Mesothelial cell of epicardium (in vitro differentiated cells): ENCODE results near the gene CCDC71L. TPM values are rescaled to one million over a fixed set of nuclear protein-coding genes. Genes with fewer than 3 reads are reported as not detected.

Experiments used
- DNase-seq, 2 experiments: peaks; one replicate each; pipeline ENCODE4 v3.0.0; 2021; ENCODE audit warnings: low spot score in 2 of 2; ENCODE audit not compliant: unreplicated experiment in 2 of 2
- H3K27ac Mint-ChIP-seq: 2 replicates; pipeline ENCODE4 v1.8.0; 2021; ENCODE audit warnings: mixed read lengths
- H3K27me3 Mint-ChIP-seq: 2 replicates; pipeline ENCODE4 v1.8.0; 2021; ENCODE audit warnings: low read depth, mixed read lengths
- H3K36me3 Mint-ChIP-seq: 2 replicates; pipeline ENCODE4 v1.8.0; 2021; ENCODE audit warnings: mixed read lengths
- H3K4me1 Mint-ChIP-seq: 2 replicates; pipeline ENCODE4 v1.8.0; 2021; ENCODE audit warnings: mixed read lengths
- H3K4me3 Mint-ChIP-seq: 2 replicates; pipeline ENCODE4 v1.8.0; 2021; ENCODE audit warnings: mild to moderate bottlenecking, moderate library complexity, mixed read lengths
- H3K9me3 Mint-ChIP-seq: 2 replicates; pipeline ENCODE4 v1.8.0; 2021; ENCODE audit warnings: mixed read lengths
- CTCF ChIP-seq: fragments of 200-600 bp; sonication (generic); IDR thresholded peaks from one replicate; pipeline ENCODE4 v1.5.0; 2021; ENCODE audit warnings: antibody characterized with exemption; ENCODE audit not compliant: unreplicated experiment
- total RNA-seq: library from RNA; stranded (reverse); gene quantifications from 3 replicates; pipeline ENCODE4 v1.2.1, GENCODE V29; 2021

The CCDC71L gene
- total RNA-seq, 1 donor from 2014 or later: 22.5 TPM

GRCh38 chr7:106634958-106635357 lies 26.0 kb downstream of the CCDC71L start:
- H3K36me3 Mint-ChIP-seq: no peaks in the 10 kb centered on the region
- DNase-seq: no peak
- TF ChIP-seq CTCF: no peak
- no peaks in the 10 kb centered on the region for H3K27me3 Mint-ChIP-seq
- H3K4me3 Mint-ChIP-seq: no peak overlapping the region
- H3K27ac Mint-ChIP-seq: no peak overlapping the region
- H3K4me1 Mint-ChIP-seq: no peaks in the 10 kb centered on the region
- peaks cover 11% of the 10 kb centered on the region for H3K9me3 Mint-ChIP-seq

- peaks cover 8% of the 10 kb centered on the region for H3K4me1 Mint-ChIP-seq
- no peak overlapping the region for H3K27ac Mint-ChIP-seq
- H3K4me3 Mint-ChIP-seq: no peak overlapping the region
- no peak for DNase-seq
- no peaks in the 10 kb centered on the region for H3K27me3 Mint-ChIP-seq
- no peak for TF ChIP-seq CTCF
- peaks cover 4% of the 10 kb centered on the region for H3K9me3 Mint-ChIP-seq
- no peaks in the 10 kb centered on the region for H3K36me3 Mint-ChIP-seq
These were observed 30.3 kb downstream of the CCDC71L start for GRCh38 chr7:106630648-106631047.

GRCh38 chr7:106629516-106629915 lies 31.4 kb downstream of the CCDC71L start:
- H3K27me3 Mint-ChIP-seq: no peaks in the 10 kb centered on the region
- H3K4me3 Mint-ChIP-seq: no peak overlapping the region
- H3K4me1 Mint-ChIP-seq: peaks cover 8% of the 10 kb centered on the region
- no peaks in the 10 kb centered on the region for H3K36me3 Mint-ChIP-seq
- no peak overlapping the region for H3K27ac Mint-ChIP-seq
- no peak for DNase-seq
- H3K9me3 Mint-ChIP-seq: peaks cover 10% of the 10 kb centered on the region
- no peak for TF ChIP-seq CTCF

- H3K4me3 Mint-ChIP-seq: no peak overlapping the region
- H3K4me1 Mint-ChIP-seq: peaks cover 8% of the 10 kb centered on the region
- no peak overlapping the region for H3K27ac Mint-ChIP-seq
- H3K27me3 Mint-ChIP-seq: no peaks in the 10 kb centered on the region
- H3K36me3 Mint-ChIP-seq: peaks cover 3% of the 10 kb centered on the region
- peaks cover 24% of the 10 kb centered on the region for H3K9me3 Mint-ChIP-seq
- DNase-seq: no peak
- TF ChIP-seq CTCF: no peak
These were observed 34.4 kb downstream of the CCDC71L start for GRCh38 chr7:106626376-106627164.

GRCh38 chr7:106625678-106626301 lies 35.2 kb downstream of the CCDC71L start:
- H3K27ac Mint-ChIP-seq: no peak overlapping the region

More at GRCh38 chr7:106625678-106626301, 35.2 kb downstream of the CCDC71L start:
- Mint-ChIP-seq H3K36me3 (peaks cover 6% of the 10 kb centered on the region), H3K4me1 (peaks cover 8% of the 10 kb centered on the region), H3K9me3 (peaks cover 29% of the 10 kb centered on the region), H3K4me3 (no peak overlapping the region), H3K27me3 (no peaks in the 10 kb centered on the region)
- no peak for TF ChIP-seq CTCF
- DNase-seq: no peak
